Right atrium auricular region (tissue), 2 donors: Measurements from ENCODE around the gene SHC4. TPM values are rescaled to one million over a fixed set of nuclear protein-coding genes. Genes with fewer than 3 reads are reported as not detected.

Experiments
- DNase-seq: peaks from one replicate; pipeline ENCODE4 v3.0.0-alpha.2; 2019; ENCODE audit warnings: low spot score
- H3K27ac ChIP-seq, 2 donors: fragments of 200-600 bp; sonication (generic); 1 replicate in 1 of 2; 2 replicates in 1 of 2; pipeline ENCODE4 v1.5.1; 2016 to 2019
- H3K27me3 ChIP-seq, 2 donors: fragments of 200-600 bp; sonication (generic); one replicate each; pipeline versions ENCODE4 v1.5.1 to v1.6.0; 2017 to 2019
- H3K36me3 ChIP-seq: fragments of 200-600 bp; sonication (generic); one replicate; pipeline ENCODE4 v1.5.1; 2016
- H3K4me1 ChIP-seq, 2 donors: fragments of 200-600 bp; sonication (generic); one replicate each; pipeline versions ENCODE4 v1.5.1 to v1.6.0; 2017 to 2019
- H3K4me3 ChIP-seq, 2 donors: fragments of 200-600 bp; sonication (generic); 1 replicate in 1 of 2; 2 replicates in 1 of 2; pipeline ENCODE4 v1.5.1; 2017 to 2019; ENCODE audit warnings: mild to moderate bottlenecking in 1 of 2, moderate library complexity in 1 of 2
- H3K9me3 ChIP-seq, 2 donors: fragments of 200-600 bp; sonication (generic); one replicate each; pipeline ENCODE4 v1.5.1; 2019
- total RNA-seq, 2 donors: library from RNA; depleted of rRNA; stranded (reverse); fragments of >200 nt; gene quantifications; one replicate each; pipeline ENCODE4 v1.1.0, GENCODE V29; 2016
- TF ChIP-seq, protein P1 (sequence below), 2 donors: fragments of 200-600 bp; sonication (generic); IDR thresholded peaks; one replicate each; pipeline ENCODE4 v1.5.1; 2019; ENCODE audit warnings: antibody characterized with exemption in 2 of 2

SHC4 gene, protein sequence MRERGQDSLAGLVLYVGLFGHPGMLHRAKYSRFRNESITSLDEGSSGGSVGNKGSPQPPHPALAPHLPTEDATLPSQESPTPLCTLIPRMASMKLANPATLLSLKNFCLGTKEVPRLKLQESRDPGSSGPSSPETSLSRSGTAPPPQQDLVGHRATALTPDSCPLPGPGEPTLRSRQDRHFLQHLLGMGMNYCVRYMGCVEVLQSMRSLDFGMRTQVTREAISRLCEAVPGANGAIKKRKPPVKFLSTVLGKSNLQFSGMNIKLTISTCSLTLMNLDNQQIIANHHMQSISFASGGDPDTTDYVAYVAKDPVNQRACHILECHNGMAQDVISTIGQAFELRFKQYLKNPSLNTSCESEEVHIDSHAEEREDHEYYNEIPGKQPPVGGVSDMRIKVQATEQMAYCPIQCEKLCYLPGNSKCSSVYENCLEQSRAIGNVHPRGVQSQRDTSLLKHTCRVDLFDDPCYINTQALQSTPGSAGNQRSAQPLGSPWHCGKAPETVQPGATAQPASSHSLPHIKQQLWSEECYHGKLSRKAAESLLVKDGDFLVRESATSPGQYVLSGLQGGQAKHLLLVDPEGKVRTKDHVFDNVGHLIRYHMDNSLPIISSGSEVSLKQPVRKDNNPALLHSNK
- total RNA-seq = 1 to 10 TPM; 4.9 to 5.3 TPM

DNA sequence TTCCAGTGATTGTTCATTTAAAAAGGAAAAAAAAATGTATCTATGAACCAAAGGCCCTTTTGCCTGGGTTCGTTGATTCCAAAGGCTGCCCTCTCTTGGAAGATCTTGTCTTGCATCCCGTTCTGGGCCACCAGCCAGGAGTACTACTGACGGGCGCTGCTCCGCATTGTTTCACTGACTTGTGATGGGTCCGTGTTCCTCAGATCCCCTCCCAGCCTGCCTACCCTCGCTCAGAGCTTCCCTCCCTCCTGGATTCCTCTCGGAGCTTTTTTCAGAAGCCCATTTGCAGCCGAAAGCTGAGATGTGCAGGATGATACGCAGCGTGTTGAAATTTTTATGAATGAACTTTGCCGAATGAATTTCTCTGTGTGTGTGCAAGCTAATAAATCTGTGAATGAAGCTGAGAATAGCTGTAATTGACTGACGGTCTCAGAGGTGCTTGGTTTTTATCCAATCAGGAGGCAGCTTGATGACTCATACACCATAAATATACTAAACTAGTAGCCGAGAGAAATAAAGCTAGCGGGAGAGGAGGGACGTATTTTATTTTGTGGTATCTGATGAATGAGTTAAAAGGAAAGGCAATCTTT is at the start of gene SHC4:
Gene SHC4 (minus strand): TSS at position 396 of the 590 bp plus-strand sequence. CDS start 904 bp downstream, outside the sequence.
- H3K27me3 ChIP-seq = no peaks in the 10 kb centered on the region
- H3K4me3 ChIP-seq = peak within 1 kb of the TSS; percentile 58 to 65
- DNase-seq = peak; percentile 78
- peaks cover 0 to 26% of the 10 kb centered on the region in 2 donors for H3K4me1 ChIP-seq
- no peaks in the 10 kb centered on the region for H3K9me3 ChIP-seq
- peak within 1 kb of the TSS; percentile 65 to 87 for H3K27ac ChIP-seq
- TF ChIP-seq, protein P1, sequence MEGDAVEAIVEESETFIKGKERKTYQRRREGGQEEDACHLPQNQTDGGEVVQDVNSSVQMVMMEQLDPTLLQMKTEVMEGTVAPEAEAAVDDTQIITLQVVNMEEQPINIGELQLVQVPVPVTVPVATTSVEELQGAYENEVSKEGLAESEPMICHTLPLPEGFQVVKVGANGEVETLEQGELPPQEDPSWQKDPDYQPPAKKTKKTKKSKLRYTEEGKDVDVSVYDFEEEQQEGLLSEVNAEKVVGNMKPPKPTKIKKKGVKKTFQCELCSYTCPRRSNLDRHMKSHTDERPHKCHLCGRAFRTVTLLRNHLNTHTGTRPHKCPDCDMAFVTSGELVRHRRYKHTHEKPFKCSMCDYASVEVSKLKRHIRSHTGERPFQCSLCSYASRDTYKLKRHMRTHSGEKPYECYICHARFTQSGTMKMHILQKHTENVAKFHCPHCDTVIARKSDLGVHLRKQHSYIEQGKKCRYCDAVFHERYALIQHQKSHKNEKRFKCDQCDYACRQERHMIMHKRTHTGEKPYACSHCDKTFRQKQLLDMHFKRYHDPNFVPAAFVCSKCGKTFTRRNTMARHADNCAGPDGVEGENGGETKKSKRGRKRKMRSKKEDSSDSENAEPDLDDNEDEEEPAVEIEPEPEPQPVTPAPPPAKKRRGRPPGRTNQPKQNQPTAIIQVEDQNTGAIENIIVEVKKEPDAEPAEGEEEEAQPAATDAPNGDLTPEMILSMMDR (IDR thresholded peaks at IDR 0.05) = peak in 1 of 2 donors; percentile 44
- no peaks in the 10 kb centered on the region for H3K36me3 ChIP-seq

DNA sequence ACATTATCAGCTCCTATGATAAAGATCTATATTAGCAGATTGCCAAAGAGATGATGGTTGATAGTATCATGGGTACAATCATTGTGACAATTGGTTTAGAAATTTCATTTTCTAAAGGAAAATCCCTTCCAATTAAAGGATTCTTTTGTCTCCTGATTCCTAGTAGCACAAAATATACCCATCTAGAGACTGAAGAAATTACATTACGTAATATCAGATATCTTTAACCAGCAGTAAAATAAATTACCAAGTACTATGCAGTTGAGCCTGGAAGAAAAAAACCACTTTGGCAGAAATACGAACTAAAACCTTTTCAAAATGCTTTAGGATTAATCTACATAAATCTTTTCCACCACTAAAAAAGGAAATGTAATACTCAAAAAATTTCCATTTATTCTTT is 35.6 kb upstream of the SHC4 start:
- no peaks in the 10 kb centered on the region for H3K4me1 ChIP-seq
- no peaks in the 10 kb centered on the region for H3K27me3 ChIP-seq
- H3K27ac ChIP-seq = no peak overlapping the region
- TF ChIP-seq, protein P1 (IDR thresholded peaks at IDR 0.05) = no peak
- H3K9me3 ChIP-seq = no peaks in the 10 kb centered on the region
- peaks cover 54% of the 10 kb centered on the region for H3K36me3 ChIP-seq
- H3K4me3 ChIP-seq = no peak overlapping the region
- DNase-seq = no peak

DNA sequence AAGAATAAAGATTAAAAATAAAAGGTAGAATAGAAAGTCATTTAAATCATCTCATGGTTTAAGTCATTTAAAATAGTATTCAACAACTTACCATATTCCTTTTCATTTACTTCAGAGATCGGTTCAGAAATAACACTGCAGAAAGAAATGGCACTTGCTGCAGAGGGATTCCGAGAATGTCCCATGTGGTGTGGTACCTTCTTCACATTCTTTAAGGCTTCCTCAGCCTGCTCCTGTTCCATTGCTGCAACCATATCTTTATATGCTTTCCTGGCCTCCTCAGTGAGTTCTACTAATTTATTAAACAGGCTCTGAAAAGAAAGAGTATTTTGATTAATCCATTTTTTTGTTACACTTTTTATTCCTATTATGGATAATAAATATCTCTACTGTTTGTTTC is 32.6 kb upstream of the SHC4 start:
- Histone ChIP-seq H3K4me1 (no peaks in the 10 kb centered on the region), H3K36me3 (peaks cover 65% of the 10 kb centered on the region), H3K27me3 (no peaks in the 10 kb centered on the region), H3K27ac (no peak overlapping the region), H3K9me3 (no peaks in the 10 kb centered on the region), H3K4me3 (no peak overlapping the region)
- no peak for DNase-seq
- TF ChIP-seq, protein P1 (IDR thresholded peaks at IDR 0.05) = no peak

DNA sequence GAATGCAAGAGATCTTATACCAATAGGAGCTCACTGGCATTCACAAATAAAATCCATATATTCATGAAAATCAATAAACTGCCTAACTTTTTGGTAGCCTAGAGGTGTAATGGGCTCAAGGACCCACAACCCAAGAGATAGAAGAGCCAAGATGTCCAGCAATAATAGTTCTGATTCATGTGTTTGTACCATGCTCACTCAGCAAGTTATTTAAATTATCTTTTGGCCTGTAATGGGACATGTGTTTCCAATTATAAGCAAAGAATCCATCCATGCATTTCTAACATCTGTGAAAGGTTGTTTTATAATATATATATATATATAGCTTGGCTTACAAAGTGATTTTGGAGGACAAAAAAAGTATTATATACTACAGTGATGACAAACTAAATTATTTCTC is 29.7 kb upstream of the SHC4 start:
- H3K27me3 ChIP-seq = no peaks in the 10 kb centered on the region
- no peaks in the 10 kb centered on the region for H3K4me1 ChIP-seq
- peaks cover 48% of the 10 kb centered on the region for H3K36me3 ChIP-seq
- no peak for DNase-seq
- TF ChIP-seq, protein P1 (IDR thresholded peaks at IDR 0.05) = no peak
- no peak overlapping the region for H3K27ac ChIP-seq
- no peak overlapping the region for H3K4me3 ChIP-seq
- H3K9me3 ChIP-seq = no peaks in the 10 kb centered on the region

DNA sequence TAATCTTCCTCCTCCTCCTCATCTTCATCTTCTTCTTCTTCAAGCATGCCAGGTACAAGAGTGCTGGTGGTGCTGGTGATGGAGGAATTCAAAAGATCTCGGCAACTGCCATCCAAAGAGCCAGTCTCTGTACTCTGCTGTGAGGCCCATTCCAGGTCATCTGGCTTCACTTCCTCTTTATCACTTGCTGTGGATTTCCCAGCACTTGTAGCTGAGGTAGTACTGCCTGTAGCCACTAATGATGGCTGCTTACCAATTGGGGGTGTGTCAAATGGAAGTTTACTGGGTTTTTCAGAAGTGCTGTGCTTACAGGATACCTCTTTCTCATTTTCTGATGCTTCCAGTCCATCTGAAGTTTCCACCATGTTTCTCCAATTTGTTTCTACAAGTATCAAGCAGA is 28.8 kb upstream of the SHC4 start:
- Histone ChIP-seq H3K9me3 (no peaks in the 10 kb centered on the region), H3K36me3 (peaks cover 43% of the 10 kb centered on the region), H3K4me3 (no peak overlapping the region), H3K27ac (no peak overlapping the region), H3K27me3 (no peaks in the 10 kb centered on the region), H3K4me1 (no peaks in the 10 kb centered on the region)
- TF ChIP-seq, protein P1 (IDR thresholded peaks at IDR 0.05) = no peak
- no peak for DNase-seq
